ENCODE data around the gene GGA1. TPM values are rescaled to one million over a fixed set of nuclear protein-coding genes. Genes with fewer than 3 reads are reported as not detected.

Gene GGA1
- total RNA-seq, 1 experiment from 2014 or later = 52.7 TPM

- H3K9me3 Mint-ChIP-seq (ENCODE audit: unreplicated experiment) = no peaks in the 10 kb centered on the region
- ChIA-PET CTCF (interaction anchor here (1.0 to 1.5 kb wide), 3 partner anchors 10 to 28 kb away, joined by 3 to 7 read pairs (median 5); no protein-coding TSS in a partner anchor), POLR2A (interaction anchor here (0.8 kb wide), 2 partner anchors 12 to 38 kb away, joined by 3 read pairs; partner anchors contain the start of genes GGA1 and PDXP)
- no peaks in the 10 kb centered on the region for H3K4me1 Mint-ChIP-seq (ENCODE audit: insufficient read depth, unreplicated experiment)
- H3K36me3 Mint-ChIP-seq (ENCODE audit: insufficient read depth, unreplicated experiment) = peaks cover 51% of the 10 kb centered on the region
- no TSS peak for BruUV-seq (replicated peaks)
- no peak for TF ChIP-seq CTCF (IDR thresholded peaks at IDR 0.05; ENCODE audit: unreplicated experiment)
- no peaks in the 10 kb centered on the region for H3K27me3 Mint-ChIP-seq (ENCODE audit: insufficient read depth, unreplicated experiment)
- H3K27ac Mint-ChIP-seq (ENCODE audit: low read depth, unreplicated experiment) = no peak overlapping the region
- no peak overlapping the region for H3K4me3 Mint-ChIP-seq (ENCODE audit: unreplicated experiment)
- intact Hi-C loops (cut with micrococcal nuclease) = no loop called here
- no peak for DNase-seq (ENCODE audit: unreplicated experiment)
Observed at GRCh38 chr22:37619991-37620390, 11.4 kb downstream of the GGA1 start.

- Mint-ChIP-seq H3K27ac (ENCODE audit: low read depth, unreplicated experiment) (no peak overlapping the region), H3K4me1 (ENCODE audit: insufficient read depth, unreplicated experiment) (no peaks in the 10 kb centered on the region), H3K36me3 (ENCODE audit: insufficient read depth, unreplicated experiment) (peaks cover 42% of the 10 kb centered on the region), H3K27me3 (ENCODE audit: insufficient read depth, unreplicated experiment) (no peaks in the 10 kb centered on the region), H3K9me3 (ENCODE audit: unreplicated experiment) (no peaks in the 10 kb centered on the region), H3K4me3 (ENCODE audit: unreplicated experiment) (no peak overlapping the region)
- no peak for DNase-seq (ENCODE audit: unreplicated experiment)
- no peak for TF ChIP-seq CTCF (IDR thresholded peaks at IDR 0.05; ENCODE audit: unreplicated experiment)
- intact Hi-C loops (cut with micrococcal nuclease) = no loop called here
- POLR2A ChIA-PET = no interaction called here
- CTCF ChIA-PET = interaction anchor here (1.2 to 1.7 kb wide), 2 partner anchors 11 to 15 kb away, joined by 4 to 6 read pairs; no protein-coding TSS in a partner anchor
- no TSS peak for BruUV-seq (replicated peaks)
Observed at GRCh38 chr22:37621352-37621860, 12.8 kb downstream of the GGA1 start.

GRCh38 chr22:37623075-37624016 is 14.7 kb downstream of the GGA1 start:
- BruUV-seq (replicated peaks) = no TSS peak
- intact Hi-C loops (cut with micrococcal nuclease) = loop anchor here (1.0 kb wide), 2 partner anchors 58 to 168 kb away; no protein-coding TSS in a partner anchor
- peaks cover 40% of the 10 kb centered on the region for H3K36me3 Mint-ChIP-seq (ENCODE audit: insufficient read depth, unreplicated experiment)
- peak; percentile 63 for DNase-seq (ENCODE audit: unreplicated experiment)
- H3K9me3 Mint-ChIP-seq (ENCODE audit: unreplicated experiment) = no peaks in the 10 kb centered on the region
- H3K4me3 Mint-ChIP-seq (ENCODE audit: unreplicated experiment) = no peak overlapping the region
- no peaks in the 10 kb centered on the region for H3K27me3 Mint-ChIP-seq (ENCODE audit: insufficient read depth, unreplicated experiment)
- no peaks in the 10 kb centered on the region for H3K4me1 Mint-ChIP-seq (ENCODE audit: insufficient read depth, unreplicated experiment)
- POLR2A ChIA-PET = no interaction called here
- peak; percentile 70 for TF ChIP-seq CTCF (IDR thresholded peaks at IDR 0.05; ENCODE audit: unreplicated experiment)
- H3K27ac Mint-ChIP-seq (ENCODE audit: low read depth, unreplicated experiment) = no peak overlapping the region
- CTCF ChIA-PET = interaction anchor here (0.6 to 1.9 kb wide), 16 partner anchors 9 to 879 kb away, joined by 3 to 15 read pairs (median 4); a partner anchor contains a TSS

- Mint-ChIP-seq H3K36me3 (ENCODE audit: insufficient read depth, unreplicated experiment) (peaks cover 33% of the 10 kb centered on the region), H3K27me3 (ENCODE audit: insufficient read depth, unreplicated experiment) (no peaks in the 10 kb centered on the region), H3K4me1 (ENCODE audit: insufficient read depth, unreplicated experiment) (no peaks in the 10 kb centered on the region), H3K4me3 (ENCODE audit: unreplicated experiment) (no peak overlapping the region), H3K9me3 (ENCODE audit: unreplicated experiment) (no peaks in the 10 kb centered on the region), H3K27ac (ENCODE audit: low read depth, unreplicated experiment) (no peak overlapping the region)
- CTCF ChIA-PET = interaction anchor here (0.6 to 1.9 kb wide), 10 partner anchors 9 to 879 kb away, joined by 3 to 15 read pairs (median 3); a partner anchor contains a TSS
- POLR2A ChIA-PET = no interaction called here
- TF ChIP-seq CTCF (IDR thresholded peaks at IDR 0.05; ENCODE audit: unreplicated experiment) = no peak
- no TSS peak for BruUV-seq (replicated peaks)
- DNase-seq (ENCODE audit: unreplicated experiment) = peak; percentile 65
- intact Hi-C loops (cut with micrococcal nuclease) = no loop called here
Observed at GRCh38 chr22:37624017-37624365, 15.4 kb downstream of the GGA1 start.

Data from MCF 10A (cell line).